OCI-LY7 (cell line): ENCODE results near the gene ITPRIP. TPM values are rescaled to one million over a fixed set of nuclear protein-coding genes. Genes with fewer than 3 reads are reported as not detected.
A peak's percentile ranks its signal among the peaks of the same experiment; 100 is the strongest.

Experiments used
- BruUV-seq: library from RNA; stranded (reverse); fragments of 400-500 nt; replicated peaks from 2 replicates; lab custom pipeline; 2021; lab: Mats Ljungman, UMichigan
- CTCF ChIA-PET: fragments of 300-600 bp; sonication (Branson Sonifier 250); formaldehyde crosslinking; loops from one replicate; lab custom pipeline; 2022; ENCODE audit warnings: antibody characterized with exemption; ENCODE audit not compliant: unreplicated experiment; lab: Charles Lee
- POLR2A ChIA-PET: fragments of 300-600 bp; sonication (Branson Sonifier 250); formaldehyde crosslinking; loops from one replicate; lab custom pipeline; 2022; ENCODE audit warnings: antibody characterized with exemption; lab: Charles Lee
- DNase-seq: peaks from one replicate; pipeline ENCODE4 v3.0.0-alpha.2; 2015; ENCODE audit warnings: low spot score
- H2AFZ ChIP-seq: fragments of 200-600 bp; sonication (generic), shearing (Covaris generic); 2 replicates; pipeline ENCODE4 v1.6.1; 2014; ENCODE audit warnings: mild to moderate bottlenecking, antibody characterized with exemption, low read length, moderate library complexity
- H3K27ac ChIP-seq: fragments of 200-600 bp; sonication (generic); 2 replicates; pipeline ENCODE4 v1.5.1; 2014; ENCODE audit warnings: mixed run types, low read depth, mild to moderate bottlenecking, moderate library complexity, low read length, inconsistent platforms; ENCODE audit not compliant: poor library complexity, severe bottlenecking
- H3K36me3 ChIP-seq: fragments of 200-600 bp; sonication (generic); 2 replicates; pipeline ENCODE4 v1.6.1; 2014; ENCODE audit warnings: mild to moderate bottlenecking, antibody characterized with exemption, low read length, moderate library complexity, mixed read lengths; ENCODE audit not compliant: insufficient read depth
- H3K4me1 ChIP-seq: fragments of 200-600 bp; sonication (generic); 2 replicates; pipeline ENCODE4 v1.5.1; 2014; ENCODE audit warnings: mild to moderate bottlenecking, low read length; ENCODE audit not compliant: insufficient read depth, poor library complexity, severe bottlenecking
- H3K4me2 ChIP-seq: fragments of 200-600 bp; sonication (generic); 2 replicates; pipeline ENCODE4 v1.6.1; 2014; ENCODE audit warnings: mild to moderate bottlenecking, low read length
- H3K4me3 ChIP-seq: fragments of 200-600 bp; sonication (generic); 2 replicates; pipeline ENCODE4 v1.5.1; 2014; ENCODE audit warnings: mild to moderate bottlenecking, low read depth, low read length; ENCODE audit not compliant: poor library complexity, severe bottlenecking
- H3K79me2 ChIP-seq: fragments of 200-600 bp; sonication (generic); 2 replicates; pipeline ENCODE4 v1.6.1; 2016; ENCODE audit warnings: low read depth, mild to moderate bottlenecking, low read length, moderate library complexity, mixed read lengths; ENCODE audit not compliant: insufficient read depth
- H3K9me2 ChIP-seq: fragments of 200-600 bp; sonication (generic); 2 replicates; pipeline ENCODE4 v1.6.1; 2016; ENCODE audit warnings: mild to moderate bottlenecking, low read length, mixed read lengths; ENCODE audit not compliant: insufficient read depth
- H3K9me3 ChIP-seq: fragments of 200-600 bp; sonication (generic); 2 replicates; pipeline ENCODE4 v1.6.1; 2014; ENCODE audit warnings: mild to moderate bottlenecking, mixed run types, low read length, mixed read lengths
- H4K20me1 ChIP-seq: fragments of 200-600 bp; sonication (generic); 2 replicates; pipeline ENCODE4 v1.6.1; 2014; ENCODE audit warnings: mild to moderate bottlenecking, antibody characterized with exemption, low read length, moderate library complexity, mixed read lengths; ENCODE audit not compliant: insufficient read depth
- CTCF ChIP-seq: fragments of 200-600 bp; sonication (generic); conservative IDR thresholded peaks from 2 replicates; pipeline ENCODE4 v1.5.1; 2014; ENCODE audit warnings: mild to moderate bottlenecking, antibody characterized with exemption, low read length, moderate library complexity, mixed read lengths
- EZH2phosphoT487 ChIP-seq: fragments of 200-600 bp; sonication (generic); IDR thresholded peaks from 2 replicates; pipeline ENCODE4 v1.6.1; 2018; ENCODE audit warnings: low read depth, borderline replicate concordance, mild to moderate bottlenecking, mixed run types, antibody characterized with exemption, low read length, moderate library complexity, mixed read lengths
- intact Hi-C: fragments of 100-400 bp; cut with micrococcal nuclease; formaldehyde crosslinking; loops from one replicate; pipeline ENCODE4 v1.10.0; 2022; ENCODE audit not compliant: unreplicated experiment
- total RNA-seq, 2 experiments: library from RNA; depleted of rRNA in 1 of 2; stranded (reverse); fragments of >200 nt in 1 of 2; shearing (Covaris generic) in 1 of 2; gene quantifications; 2 replicates each; pipeline ENCODE4 v1.2.3, GENCODE V29; 2014 to 2022

ITPRIP gene
- total RNA-seq, 2 experiments from 2014 or later, result 6.0 to 18.0 TPM

- H3K9me2 ChIP-seq, result no peaks in the 10 kb centered on the region
- no peaks in the 10 kb centered on the region for H3K9me3 ChIP-seq
- H2AFZ ChIP-seq, result no peak overlapping the region
- DNase-seq, result peak; percentile 58
- CTCF ChIA-PET, result no interaction called here
- peaks cover 76% of the 10 kb centered on the region for H3K79me2 ChIP-seq
- H3K4me3 ChIP-seq, result no peak overlapping the region
- H3K4me2 ChIP-seq, result peak overlapping the region; percentile 53
- no TSS peak for BruUV-seq
- POLR2A ChIA-PET, result interaction anchor here (0.6 to 0.9 kb wide), 2 partner anchors 8 to 1496 kb away, joined by 3 read pairs; no protein-coding TSS in a partner anchor
- H3K4me1 ChIP-seq, result peaks cover 43% of the 10 kb centered on the region
- no peak for TF ChIP-seq EZH2phosphoT487
- no peak for TF ChIP-seq CTCF
- intact Hi-C loops, result no loop called here
- H4K20me1 ChIP-seq, result peaks cover 47% of the 10 kb centered on the region
- peak overlapping the region; percentile 32 for H3K27ac ChIP-seq
- H3K36me3 ChIP-seq, result peaks cover 27% of the 10 kb centered on the region; the same call in 1 of the 2 replicates
These were observed 9.2 kb downstream of the ITPRIP start for GRCh38 chr10:104328896-104329710.

- peaks cover 25% of the 10 kb centered on the region; the same call in 1 of the 2 replicates for H3K36me3 ChIP-seq
- no peak overlapping the region for H3K27ac ChIP-seq
- peaks cover 43% of the 10 kb centered on the region for H3K4me1 ChIP-seq
- ChIA-PET POLR2A (interaction anchor here (1.4 kb wide), 1 partner anchor 9 kb away, joined by 4 read pairs; the partner anchor contains the start of gene ITPRIP), CTCF (no interaction called here)
- no peaks in the 10 kb centered on the region for H3K9me3 ChIP-seq
- no peak for DNase-seq
- TF ChIP-seq EZH2phosphoT487, result no peak
- TF ChIP-seq CTCF, result no peak
- peaks cover 76% of the 10 kb centered on the region for H3K79me2 ChIP-seq
- H4K20me1 ChIP-seq, result peaks cover 47% of the 10 kb centered on the region
- H2AFZ ChIP-seq, result no peak overlapping the region
- H3K4me3 ChIP-seq, result no peak overlapping the region
- no TSS peak for BruUV-seq
- peak overlapping the region; percentile 53; the same call in 1 of the 2 replicates for H3K4me2 ChIP-seq
- intact Hi-C loops, result no loop called here
- H3K9me2 ChIP-seq, result no peaks in the 10 kb centered on the region
These were observed 9.7 kb downstream of the ITPRIP start for GRCh38 chr10:104328646-104328895.
